ENCODE results near the gene GSX2. TPM values are rescaled to one million over a fixed set of nuclear protein-coding genes. Genes with fewer than 3 reads are reported as not detected.
A peak's percentile ranks its signal among the peaks of the same experiment; 100 is the strongest.

Gene GSX2
- total RNA-seq, 2 experiments from 2014 or later: not detected

- TF ChIP-seq CTCF (IDR thresholded peaks at IDR 0.05): no peak
- no peak overlapping the region for H3K27ac ChIP-seq (ENCODE audit: low read depth in 1 of 2, low read length in 2 of 2)
- no peaks in the 10 kb centered on the region for H3K27me3 ChIP-seq (ENCODE audit: control insufficient read depth in 1 of 2, insufficient read depth in 2 of 2, low read length in 2 of 2)
- peaks cover 17% of the 10 kb centered on the region for H3K4me1 ChIP-seq (ENCODE audit: insufficient read depth, low read length)
- no peak overlapping the region for H3K4me3 ChIP-seq (ENCODE audit: low read length)
- H3K9me3 ChIP-seq (ENCODE audit: control insufficient read depth in 1 of 2, insufficient read depth in 1 of 2, low read length in 2 of 2): no peaks in the 10 kb centered on the region
- POLR2A ChIA-PET: interaction anchor here (1.0 to 1.3 kb wide), 2 partner anchors 18 to 33 kb away, joined by 3 read pairs; no protein-coding TSS in a partner anchor
- Mint-ChIP-seq H3K9me3 (no peaks in the 10 kb centered on the region), H3K27me3 (no peaks in the 10 kb centered on the region), H3K27ac (peak overlapping the region; percentile 72), H3K36me3 (ENCODE audit: low read depth) (peaks cover 32% of the 10 kb centered on the region), H3K4me3 (peak overlapping the region; percentile 79), H3K4me1 (ENCODE audit: low read depth) (peaks cover 82% of the 10 kb centered on the region)
- H3K36me3 ChIP-seq (ENCODE audit: insufficient read depth, low read length): no peaks in the 10 kb centered on the region
- DNase-seq: peak in 3 of 14 experiments; percentile 24 to 40 (median 24)
- CTCF ChIA-PET: no interaction called here
- ATAC-seq (ENCODE audit: poor library complexity): peak; percentile 41
- intact Hi-C loops (cut with DNase I, micrococcal nuclease): no loop called here
Measured at GRCh38 chr4:54058171-54058570, 41.8 kb upstream of the GSX2 start.

- Mint-ChIP-seq H3K27me3 (no peaks in the 10 kb centered on the region), H3K4me1 (ENCODE audit: low read depth) (peaks cover 75% of the 10 kb centered on the region), H3K4me3 (peak overlapping the region; percentile 60), H3K27ac (peak overlapping the region; percentile 19), H3K9me3 (no peaks in the 10 kb centered on the region), H3K36me3 (ENCODE audit: low read depth) (peaks cover 43% of the 10 kb centered on the region)
- H3K4me3 ChIP-seq (ENCODE audit: low read length): no peak overlapping the region
- TF ChIP-seq CTCF (IDR thresholded peaks at IDR 0.05): no peak
- DNase-seq (no peak), ATAC-seq (ENCODE audit: poor library complexity) (no peak)
- H3K36me3 ChIP-seq (ENCODE audit: insufficient read depth, low read length): no peaks in the 10 kb centered on the region
- H3K27me3 ChIP-seq (ENCODE audit: control insufficient read depth in 1 of 2, insufficient read depth in 2 of 2, low read length in 2 of 2): no peaks in the 10 kb centered on the region
- intact Hi-C loops (cut with DNase I, micrococcal nuclease): loop anchor here in 1 of 2 experiments (5.0 to 10.0 kb wide), 2 partner anchors 33 to 1895 kb away; no protein-coding TSS in a partner anchor
- POLR2A ChIA-PET: interaction anchor here (0.7 to 0.9 kb wide), 2 partner anchors 8 to 25 kb away, joined by 3 to 4 read pairs; no protein-coding TSS in a partner anchor
- H3K9me3 ChIP-seq (ENCODE audit: control insufficient read depth in 1 of 2, insufficient read depth in 1 of 2, low read length in 2 of 2): no peaks in the 10 kb centered on the region
- no peak overlapping the region for H3K27ac ChIP-seq (ENCODE audit: low read depth in 1 of 2, low read length in 2 of 2)
- CTCF ChIA-PET: no interaction called here
- H3K4me1 ChIP-seq (ENCODE audit: insufficient read depth, low read length): peaks cover 19% of the 10 kb centered on the region
Measured at GRCh38 chr4:54060116-54060515, 39.8 kb upstream of the GSX2 start.

GRCh38 chr4:54061067-54061466 lies 38.9 kb upstream of the GSX2 start:
- no peak overlapping the region for H3K27ac ChIP-seq (ENCODE audit: low read depth in 1 of 2, low read length in 2 of 2)
- Mint-ChIP-seq H3K36me3 (ENCODE audit: low read depth) (peaks cover 40% of the 10 kb centered on the region), H3K9me3 (no peaks in the 10 kb centered on the region), H3K4me3 (peak overlapping the region; percentile 63), H3K27me3 (no peaks in the 10 kb centered on the region), H3K27ac (peak overlapping the region; percentile 90), H3K4me1 (ENCODE audit: low read depth) (peaks cover 78% of the 10 kb centered on the region)
- no peaks in the 10 kb centered on the region for H3K36me3 ChIP-seq (ENCODE audit: insufficient read depth, low read length)
- DNase-seq: no peak
- H3K4me3 ChIP-seq (ENCODE audit: low read length): no peak overlapping the region
- TF ChIP-seq CTCF (IDR thresholded peaks at IDR 0.05): no peak
- ATAC-seq (ENCODE audit: poor library complexity): no peak
- H3K9me3 ChIP-seq (ENCODE audit: control insufficient read depth in 1 of 2, insufficient read depth in 1 of 2, low read length in 2 of 2): no peaks in the 10 kb centered on the region
- ChIA-PET CTCF (no interaction called here), POLR2A (no interaction called here)
- intact Hi-C loops (cut with DNase I, micrococcal nuclease): loop anchor here in 1 of 2 experiments (5.0 to 10.0 kb wide), 2 partner anchors 34 to 1894 kb away; no protein-coding TSS in a partner anchor
- peaks cover 22% of the 10 kb centered on the region for H3K4me1 ChIP-seq (ENCODE audit: insufficient read depth, low read length)
- no peaks in the 10 kb centered on the region for H3K27me3 ChIP-seq (ENCODE audit: control insufficient read depth in 1 of 2, insufficient read depth in 2 of 2, low read length in 2 of 2)
